Left ventricle myocardium superior (tissue), 1 donor: ENCODE results near the gene SHLD1. TPM values are rescaled to one million over a fixed set of nuclear protein-coding genes. Genes with fewer than 3 reads are reported as not detected.

Experiments
- ATAC-seq: fragments of 200-7000 bp; cut with Tn5 transposase; one replicate; pipeline ENCODE4 v1.9.1; 2020; ENCODE audit warnings: mild to moderate bottlenecking, moderate library complexity
- DNase-seq: peaks from one replicate; pipeline ENCODE4 v3.0.0-alpha.2; 2020
- intact Hi-C: fragments of 100-400 bp; cut with micrococcal nuclease; formaldehyde crosslinking; loops from one replicate; pipeline ENCODE4 v1.11.0; 2022
- total RNA-seq: library from RNA; stranded (reverse); fragmentation: NEBNext Ultra II Directional; extraction: Animal tissue kit (Norgen Biotek cat#: 25700); gene quantifications from one replicate; pipeline ENCODE4 v1.2.1, GENCODE V29; 2021
- donor health status: DM: no; HTN: yes; CAD: no; lungs with severe emphysema.

SHLD1 gene
- total RNA-seq, 1 donor from 2014 or later: 6.9 TPM

GRCh38 chr20:5870568-5870981, 120.4 kb downstream of the SHLD1 start:
- ATAC-seq (no peak), DNase-seq (no peak)
- intact Hi-C loops: no loop called here

GRCh38 chr20:5871459-5872410, 121.5 kb downstream of the SHLD1 start:
- DNase-seq (no peak), ATAC-seq (no peak)
- intact Hi-C loops: no loop called here

- intact Hi-C loops: no loop called here
- ATAC-seq: no peak
Measured at GRCh38 chr20:5877128-5877527, 126.9 kb downstream of the SHLD1 start.

GRCh38 chr20:5880326-5880725, 130.1 kb downstream of the SHLD1 start:
- intact Hi-C loops: no loop called here
- ATAC-seq (no peak), DNase-seq (no peak)

More at GRCh38 chr20:5877128-5877527, 126.9 kb downstream of the SHLD1 start:
- DNase-seq: no peak

GRCh38 chr20:5881703-5882102, 131.5 kb downstream of the SHLD1 start:
- DNase-seq (no peak), ATAC-seq (no peak)
- intact Hi-C loops: no loop called here

GRCh38 chr20:5882166-5882565, 132.0 kb downstream of the SHLD1 start:
- no peak for DNase-seq
- intact Hi-C loops: no loop called here
- no peak for ATAC-seq

- DNase-seq (no peak), ATAC-seq (no peak)
- intact Hi-C loops: no loop called here
Measured at GRCh38 chr20:5884465-5885335, 134.5 kb downstream of the SHLD1 start.

GRCh38 chr20:5885866-5886265, 135.7 kb downstream of the SHLD1 start:
- intact Hi-C loops: no loop called here
- no peak for ATAC-seq
- DNase-seq: no peak

- DNase-seq (peak; percentile 57), ATAC-seq (peak; percentile 94)
- intact Hi-C loops: no loop called here
Measured at GRCh38 chr20:5886788-5887187, 136.6 kb downstream of the SHLD1 start.

GRCh38 chr20:5887386-5887785, 137.2 kb downstream of the SHLD1 start:
- DNase-seq (no peak), ATAC-seq (peak; percentile 40)
- intact Hi-C loops: no loop called here

GRCh38 chr20:5888041-5888440, 137.8 kb downstream of the SHLD1 start:
- DNase-seq (no peak), ATAC-seq (no peak)
- intact Hi-C loops: no loop called here

- intact Hi-C loops: no loop called here
- ATAC-seq: no peak
- no peak for DNase-seq
Measured at GRCh38 chr20:5890773-5891441, 140.7 kb downstream of the SHLD1 start.

- intact Hi-C loops: no loop called here
- DNase-seq (no peak), ATAC-seq (peak; percentile 37)
Measured at GRCh38 chr20:5893052-5893451, 142.9 kb downstream of the SHLD1 start.

- intact Hi-C loops: no loop called here
- no peak for DNase-seq
- no peak for ATAC-seq
Measured at GRCh38 chr20:5893621-5894020, 143.4 kb downstream of the SHLD1 start.

- ATAC-seq: no peak
- DNase-seq: no peak
- intact Hi-C loops: no loop called here
Measured at GRCh38 chr20:5895626-5896025, 145.4 kb downstream of the SHLD1 start.

- intact Hi-C loops: no loop called here
- no peak for ATAC-seq
Measured at GRCh38 chr20:5899444-5899843, 149.2 kb downstream of the SHLD1 start.

GRCh38 chr20:5900908-5901307, 150.7 kb downstream of the SHLD1 start:
- intact Hi-C loops: no loop called here
- DNase-seq (no peak), ATAC-seq (no peak)

More at GRCh38 chr20:5899444-5899843, 149.2 kb downstream of the SHLD1 start:
- no peak for DNase-seq

GRCh38 chr20:5908981-5909380, 158.8 kb downstream of the SHLD1 start:
- intact Hi-C loops: no loop called here
- DNase-seq (no peak), ATAC-seq (no peak)

- intact Hi-C loops: no loop called here
- DNase-seq (no peak), ATAC-seq (no peak)
Measured at GRCh38 chr20:5910186-5910585, 160.0 kb downstream of the SHLD1 start.

- DNase-seq (no peak), ATAC-seq (no peak)
- intact Hi-C loops: no loop called here
Measured at GRCh38 chr20:5913166-5913565, 163.0 kb downstream of the SHLD1 start.
